Measurements from ENCODE around the gene DNMT1.

The DNMT1 gene

GRCh38 chr19:10235003-10235402, 40.2 kb upstream of the DNMT1 start:
- no peaks in the 10 kb centered on the region for H3K36me3 ChIP-seq
- TF ChIP-seq, protein P1, sequence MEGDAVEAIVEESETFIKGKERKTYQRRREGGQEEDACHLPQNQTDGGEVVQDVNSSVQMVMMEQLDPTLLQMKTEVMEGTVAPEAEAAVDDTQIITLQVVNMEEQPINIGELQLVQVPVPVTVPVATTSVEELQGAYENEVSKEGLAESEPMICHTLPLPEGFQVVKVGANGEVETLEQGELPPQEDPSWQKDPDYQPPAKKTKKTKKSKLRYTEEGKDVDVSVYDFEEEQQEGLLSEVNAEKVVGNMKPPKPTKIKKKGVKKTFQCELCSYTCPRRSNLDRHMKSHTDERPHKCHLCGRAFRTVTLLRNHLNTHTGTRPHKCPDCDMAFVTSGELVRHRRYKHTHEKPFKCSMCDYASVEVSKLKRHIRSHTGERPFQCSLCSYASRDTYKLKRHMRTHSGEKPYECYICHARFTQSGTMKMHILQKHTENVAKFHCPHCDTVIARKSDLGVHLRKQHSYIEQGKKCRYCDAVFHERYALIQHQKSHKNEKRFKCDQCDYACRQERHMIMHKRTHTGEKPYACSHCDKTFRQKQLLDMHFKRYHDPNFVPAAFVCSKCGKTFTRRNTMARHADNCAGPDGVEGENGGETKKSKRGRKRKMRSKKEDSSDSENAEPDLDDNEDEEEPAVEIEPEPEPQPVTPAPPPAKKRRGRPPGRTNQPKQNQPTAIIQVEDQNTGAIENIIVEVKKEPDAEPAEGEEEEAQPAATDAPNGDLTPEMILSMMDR (IDR thresholded peaks at IDR 0.05), result no peak
- H3K4me3 ChIP-seq (ENCODE audit: low read depth in 1 of 2, low read length in 1 of 2), result no peak overlapping the region
- H3K9me3 ChIP-seq, result no peaks in the 10 kb centered on the region
- peaks cover 17 to 23% of the 10 kb centered on the region in 2 experiments for H3K4me1 ChIP-seq (ENCODE audit: control insufficient read depth in 1 of 2, insufficient read depth in 1 of 2, low read depth in 1 of 2, low read length in 1 of 2)
- H3K27ac ChIP-seq, result no peak overlapping the region
- peaks cover 34% of the 10 kb centered on the region for H3K27me3 ChIP-seq

DNA sequence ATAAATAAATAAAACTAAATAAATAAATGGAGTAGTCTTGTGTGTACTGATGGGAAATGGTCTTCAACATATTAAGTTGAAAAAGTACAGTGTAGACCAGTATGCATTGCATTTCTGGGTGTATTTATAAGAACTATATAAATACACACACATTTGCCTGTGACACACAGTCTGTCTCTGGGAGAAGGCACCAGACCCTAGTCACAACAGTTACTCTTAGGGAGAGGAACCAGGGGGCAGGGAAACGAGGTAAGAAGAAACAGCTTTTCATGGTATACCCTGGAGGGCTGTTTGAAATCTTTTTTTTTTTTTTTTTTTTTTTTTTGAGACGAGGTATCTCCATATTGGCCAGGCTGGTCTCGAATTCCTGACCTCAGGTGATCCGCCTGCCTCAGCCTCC, 39.2 kb upstream of the DNMT1 start:
- Histone ChIP-seq H3K36me3 (no peaks in the 10 kb centered on the region), H3K4me3 (ENCODE audit: low read depth in 1 of 2, low read length in 1 of 2) (no peak overlapping the region), H3K27me3 (peaks cover 44% of the 10 kb centered on the region), H3K4me1 (ENCODE audit: control insufficient read depth in 1 of 2, insufficient read depth in 1 of 2, low read depth in 1 of 2, low read length in 1 of 2) (peaks cover 17 to 24% of the 10 kb centered on the region in 2 experiments), H3K27ac (no peak overlapping the region), H3K9me3 (no peaks in the 10 kb centered on the region)
- TF ChIP-seq, protein P1 (IDR thresholded peaks at IDR 0.05), result no peak

DNA sequence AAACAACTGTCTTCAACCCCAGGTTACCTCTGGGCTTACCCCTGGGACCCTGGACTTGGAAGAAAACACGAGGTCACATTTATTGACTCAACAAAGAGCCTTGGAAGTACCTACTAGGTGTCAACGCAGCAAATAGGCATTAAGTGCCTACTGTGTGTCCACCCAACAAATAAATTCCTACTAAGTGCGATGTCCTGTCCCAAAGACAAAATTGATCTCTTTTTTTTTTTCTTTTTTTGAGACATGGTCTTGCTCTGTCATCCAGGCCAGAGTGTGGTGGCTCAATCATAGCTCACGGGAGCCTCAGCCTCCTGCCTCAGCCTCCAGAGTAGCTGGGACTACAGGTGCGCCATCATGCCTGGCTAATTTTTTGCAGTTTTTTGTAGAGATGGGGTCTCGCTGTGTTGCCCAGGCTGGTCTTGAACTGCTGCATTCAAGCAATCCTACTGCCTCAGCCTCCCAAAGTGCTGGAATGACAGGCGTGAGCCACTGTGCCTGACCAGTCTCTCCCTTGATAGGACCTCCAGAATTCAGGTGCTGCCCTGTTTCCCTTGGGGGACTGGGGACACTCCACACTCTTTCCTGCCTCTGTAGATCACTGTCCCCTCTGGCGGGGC, 37.0 kb upstream of the DNMT1 start:
- peaks cover 17 to 24% of the 10 kb centered on the region in 2 experiments for H3K4me1 ChIP-seq (ENCODE audit: control insufficient read depth in 1 of 2, insufficient read depth in 1 of 2, low read depth in 1 of 2, low read length in 1 of 2)
- TF ChIP-seq, protein P1 (IDR thresholded peaks at IDR 0.05), result no peak
- no peaks in the 10 kb centered on the region for H3K36me3 ChIP-seq
- no peak overlapping the region for H3K27ac ChIP-seq
- peak overlapping the region; percentile 54 to 68 for H3K4me3 ChIP-seq (ENCODE audit: low read depth in 1 of 2, low read length in 1 of 2)
- H3K27me3 ChIP-seq, result peaks cover 56% of the 10 kb centered on the region
- H3K9me3 ChIP-seq, result no peaks in the 10 kb centered on the region

DNA sequence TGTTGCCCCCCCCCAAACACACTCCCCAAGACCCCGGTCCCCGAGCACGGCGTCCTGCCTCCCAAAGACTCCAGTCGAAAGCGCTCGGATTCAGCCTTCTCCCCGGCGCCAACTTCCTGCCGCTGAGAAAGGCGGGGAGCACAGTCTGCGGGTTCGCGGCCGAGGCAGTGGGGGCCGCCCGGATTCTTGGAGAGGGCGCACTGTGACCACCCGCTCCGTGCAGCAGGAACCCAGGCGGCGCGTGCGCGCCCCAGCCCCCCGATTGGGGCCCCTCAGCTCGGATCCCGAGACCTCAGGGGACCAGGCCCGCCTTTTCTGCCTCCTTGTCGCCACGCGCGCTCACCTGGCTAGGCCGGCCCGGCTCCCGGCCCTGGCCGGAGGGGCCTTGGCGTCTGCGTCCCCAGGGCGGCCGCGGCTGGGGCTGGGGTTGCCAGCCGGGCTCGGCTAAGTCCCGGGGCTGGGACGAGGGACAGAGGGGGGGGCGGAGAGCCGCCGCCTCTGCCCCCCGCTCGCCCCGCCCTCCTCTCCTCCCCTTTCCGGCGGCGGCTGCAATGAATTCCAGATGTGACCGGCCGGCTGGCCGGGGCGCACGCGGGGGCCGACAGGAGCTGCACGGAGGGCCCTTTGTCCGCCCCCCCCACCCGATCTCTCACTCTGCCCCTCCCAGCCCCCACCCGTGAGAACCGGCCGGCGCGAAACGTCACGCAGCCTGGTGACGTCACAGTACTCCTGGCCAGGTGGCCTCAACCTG, 36.3 kb upstream of the DNMT1 start, which contains the start of gene S1PR2:
Gene S1PR2, minus strand, starts transcription at position 471 of the 751 bp plus-strand sequence. CDS start 6,426 bp downstream, outside the sequence.
- peaks cover 12 to 19% of the 10 kb centered on the region in 2 experiments for H3K4me1 ChIP-seq (ENCODE audit: control insufficient read depth in 1 of 2, insufficient read depth in 1 of 2, low read depth in 1 of 2, low read length in 1 of 2)
- H3K9me3 ChIP-seq, result no peaks in the 10 kb centered on the region
- H3K27me3 ChIP-seq, result peaks cover 60% of the 10 kb centered on the region
- no peaks in the 10 kb centered on the region for H3K36me3 ChIP-seq
- TF ChIP-seq, protein P1 (IDR thresholded peaks at IDR 0.05), result no peak
- no peak within 1 kb of the TSS for H3K27ac ChIP-seq
- H3K4me3 ChIP-seq (ENCODE audit: low read depth in 1 of 2, low read length in 1 of 2), result peak within 1 kb of the TSS; percentile 54 to 68

DNA sequence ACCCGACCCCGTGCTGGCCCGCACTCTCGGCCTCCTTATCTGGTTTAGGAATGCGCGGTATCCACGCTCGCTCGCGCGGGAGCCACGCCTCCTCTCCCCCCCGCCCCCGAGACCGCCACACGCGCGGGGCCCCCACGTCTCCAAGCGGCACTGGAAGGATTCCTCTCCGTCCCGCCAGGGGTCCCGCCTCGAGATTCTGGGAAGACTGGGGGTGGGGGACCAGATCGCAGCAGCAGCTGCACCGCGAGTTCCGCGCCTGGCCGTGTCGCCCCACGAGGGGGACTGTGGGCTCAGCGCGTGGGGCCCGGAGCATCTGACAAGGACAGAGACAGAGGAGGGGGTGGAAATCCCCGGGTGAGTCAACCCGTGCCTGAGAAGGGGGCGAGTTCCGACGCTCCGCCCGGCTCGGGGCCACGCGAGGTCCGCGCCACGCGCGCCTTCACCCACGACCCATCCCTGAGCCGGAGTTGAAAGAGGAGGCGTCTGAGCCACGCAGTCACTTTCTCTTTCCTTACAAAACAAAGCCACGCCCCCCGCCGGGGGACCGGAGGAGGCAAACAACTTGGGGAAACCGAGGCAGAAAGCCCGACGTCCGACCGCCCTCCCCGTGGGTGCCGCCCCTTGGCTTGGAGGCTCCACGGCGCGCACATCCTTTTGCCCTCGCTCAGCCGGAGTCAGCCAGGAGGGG, 35.6 kb upstream of the DNMT1 start:
- H3K27me3 ChIP-seq, result peaks cover 60% of the 10 kb centered on the region
- H3K4me3 ChIP-seq (ENCODE audit: low read depth in 1 of 2, low read length in 1 of 2), result peak overlapping the region; percentile 54 to 68
- TF ChIP-seq, protein P1 (IDR thresholded peaks at IDR 0.05), result no peak
- H3K4me1 ChIP-seq (ENCODE audit: control insufficient read depth in 1 of 2, insufficient read depth in 1 of 2, low read depth in 1 of 2, low read length in 1 of 2), result peaks cover 10 to 17% of the 10 kb centered on the region in 2 experiments
- H3K27ac ChIP-seq, result no peak overlapping the region
- no peaks in the 10 kb centered on the region for H3K9me3 ChIP-seq
- no peaks in the 10 kb centered on the region for H3K36me3 ChIP-seq

All from neutrophil (primary cell).